Neural cell (in vitro differentiated cells): Measurements from ENCODE around the gene HEXIM1. TPM values are rescaled to one million over a fixed set of nuclear protein-coding genes. Genes with fewer than 3 reads are reported as not detected.

Experiments
- H2AFZ ChIP-seq: fragments of 200-600, 300-800 bp; sonication (generic), shearing (Covaris generic); 2 replicates; pipeline ENCODE4 v1.6.0; 2014; ENCODE audit warnings: low read depth, mild to moderate bottlenecking, antibody characterized with exemption, low read length, moderate library complexity
- H3F3A ChIP-seq: fragments of 200-600 bp; shearing (Covaris generic); 2 replicates; pipeline ENCODE4 v1.6.1; 2016; ENCODE audit warnings: mild to moderate bottlenecking, moderate library complexity, mixed read lengths, antibody characterized with exemption, low read length; ENCODE audit not compliant: insufficient read depth, poor library complexity, severe bottlenecking
- H3K27ac ChIP-seq: fragments of 200-600, 300-800 bp; sonication (generic), shearing (Covaris generic); 2 replicates; pipeline ENCODE4 v1.5.1; 2014; ENCODE audit warnings: mild to moderate bottlenecking, low read length, moderate library complexity
- H3K27me3 ChIP-seq: fragments of 300-800, 200-600 bp; sonication (generic), shearing (Covaris generic); 2 replicates; pipeline ENCODE4 v1.6.0; 2014; ENCODE audit warnings: mild to moderate bottlenecking, low read depth, low read length, moderate library complexity; ENCODE audit not compliant: insufficient read depth
- H3K36me3 ChIP-seq: fragments of 300-800, 200-600 bp; sonication (generic), shearing (Covaris generic); 2 replicates; pipeline ENCODE4 v1.5.1; 2014; ENCODE audit warnings: mild to moderate bottlenecking, antibody characterized with exemption, low read length, moderate library complexity; ENCODE audit not compliant: insufficient read depth
- H3K4me2 ChIP-seq: fragments of 300-800, 200-600 bp; sonication (generic), shearing (Covaris generic); 2 replicates; pipeline ENCODE4 v1.6.0; 2014; ENCODE audit warnings: mild to moderate bottlenecking, low read length
- H3K4me3 ChIP-seq: fragments of 300-800, 200-600 bp; sonication (generic), shearing (Covaris generic); 2 replicates; pipeline ENCODE4 v1.5.1; 2014; ENCODE audit warnings: mild to moderate bottlenecking, low read length, moderate library complexity
- H3K79me2 ChIP-seq: fragments of 200-600 bp; shearing (Covaris generic); replicated peaks from 2 replicates; pipeline ENCODE4 v1.6.0; 2014; ENCODE audit warnings: mild to moderate bottlenecking, low read length, moderate library complexity; ENCODE audit not compliant: insufficient read depth
- H3K9ac ChIP-seq: fragments of 300-800, 200-600 bp; sonication (generic), shearing (Covaris generic); 2 replicates; pipeline ENCODE4 v1.6.1; 2016; ENCODE audit warnings: mild to moderate bottlenecking, low read length, mixed read lengths
- H3K9me2 ChIP-seq: fragments of 200-600 bp; shearing (Covaris generic); 2 replicates; pipeline ENCODE4 v1.6.1; 2016; ENCODE audit warnings: mild to moderate bottlenecking, low read length, mixed read lengths; ENCODE audit not compliant: insufficient read depth
- H3K9me3 ChIP-seq: fragments of 200-600, 300-800 bp; sonication (generic), shearing (Covaris generic); 2 replicates; pipeline ENCODE4 v1.6.1; 2016; ENCODE audit warnings: mild to moderate bottlenecking, mixed run types, low read length, moderate library complexity, mixed read lengths
- H4K20me1 ChIP-seq: fragments of 200-600 bp; shearing (Covaris generic); 2 replicates; pipeline ENCODE4 v1.6.1; 2016; ENCODE audit warnings: mild to moderate bottlenecking, mixed run types; ENCODE audit not compliant: insufficient read depth
- CTCF ChIP-seq: fragments of 450-650 bp; IDR thresholded peaks from 2 replicates; pipeline ENCODE4 v1.5.1; 2014; ENCODE audit warnings: antibody characterized with exemption, mild to moderate bottlenecking, moderate library complexity; ENCODE audit not compliant: poor library complexity, severe bottlenecking
- EP300 ChIP-seq: fragments of 450-650 bp; conservative IDR thresholded peaks from 2 replicates; pipeline ENCODE4 v1.6.1; 2014; ENCODE audit warnings: antibody characterized with exemption, mild to moderate bottlenecking, moderate library complexity; ENCODE audit not compliant: poor library complexity, severe bottlenecking
- EZH2 ChIP-seq: fragments of 200-600, 300-800 bp; shearing (Covaris generic), sonication (generic); IDR thresholded peaks from 2 replicates; pipeline ENCODE4 v1.6.1; 2014; ENCODE audit warnings: antibody characterized with exemption, low read length, borderline replicate concordance, mild to moderate bottlenecking; ENCODE audit not compliant: insufficient read depth, poor library complexity, severe bottlenecking
- MXI1 ChIP-seq: fragments of 450-650 bp; conservative IDR thresholded peaks from 2 replicates; pipeline ENCODE4 v1.6.1; 2014; ENCODE audit warnings: antibody characterized with exemption, mild to moderate bottlenecking; ENCODE audit not compliant: poor library complexity, severe bottlenecking
- POLR2AphosphoS5 ChIP-seq: IDR thresholded peaks from 2 replicates; pipeline ENCODE4 v1.6.1; 2012
- RAD21 ChIP-seq: fragments of 450-650 bp; conservative IDR thresholded peaks from 2 replicates; pipeline ENCODE4 v1.6.1; 2014; ENCODE audit warnings: antibody characterized with exemption, mild to moderate bottlenecking, moderate library complexity
- REST ChIP-seq: IDR thresholded peaks from 2 replicates; pipeline ENCODE4 v1.6.1; 2012; ENCODE audit warnings: borderline replicate concordance
- SMC3 ChIP-seq: fragments of 450-650 bp; conservative IDR thresholded peaks from 2 replicates; pipeline ENCODE4 v1.6.1; 2014; ENCODE audit warnings: antibody characterized with exemption, mild to moderate bottlenecking, moderate library complexity; ENCODE audit not compliant: poor library complexity
- TAF1 ChIP-seq: IDR thresholded peaks from 2 replicates; pipeline ENCODE4 v1.6.1; 2012; ENCODE audit warnings: low read depth
- polyA plus RNA-seq: library from polyadenylated mRNA; depleted of rRNA; stranded (reverse); fragments of >200 nt; gene quantifications from 2 replicates; pipeline ENCODE4 v1.2.3, GENCODE V29; 2014

HEXIM1 gene
- polyA plus RNA-seq, 1 donor from 2014 or later, result 9.0 TPM

- no peaks in the 10 kb centered on the region for H3K79me2 ChIP-seq
- H2AFZ ChIP-seq, result no peak overlapping the region
- TF ChIP-seq MXI1 (no peak), TAF1 (no peak), RAD21 (no peak), EP300 (no peak)
- no peak overlapping the region for H3K9ac ChIP-seq
- no peaks in the 10 kb centered on the region for H4K20me1 ChIP-seq
- H3F3A ChIP-seq, result no peaks in the 10 kb centered on the region
- H3K4me3 ChIP-seq, result no peak overlapping the region
- no peak overlapping the region for H3K27ac ChIP-seq
- H3K27me3 ChIP-seq, result no peaks in the 10 kb centered on the region
- H3K4me2 ChIP-seq, result no peak overlapping the region
- no peaks in the 10 kb centered on the region for H3K36me3 ChIP-seq
- H3K9me3 ChIP-seq, result no peaks in the 10 kb centered on the region
- no peaks in the 10 kb centered on the region for H3K9me2 ChIP-seq
Observed at GRCh38 chr17:45170280-45170930, 22.1 kb downstream of the HEXIM1 start.

- Histone ChIP-seq H3K4me2 (no peak overlapping the region), H4K20me1 (no peaks in the 10 kb centered on the region), H3K79me2 (no peaks in the 10 kb centered on the region), H3K27ac (no peak overlapping the region), H3K4me3 (no peak overlapping the region), H3K9ac (no peak overlapping the region), H2AFZ (no peak overlapping the region), H3F3A (no peaks in the 10 kb centered on the region), H3K9me2 (no peaks in the 10 kb centered on the region), H3K36me3 (no peaks in the 10 kb centered on the region), H3K27me3 (no peaks in the 10 kb centered on the region), H3K9me3 (no peaks in the 10 kb centered on the region)
- no peak for TF ChIP-seq EP300
- TF ChIP-seq REST, result no peak
- no peak for TF ChIP-seq MXI1
- no peak for TF ChIP-seq RAD21
- no peak for TF ChIP-seq POLR2AphosphoS5
- no peak for TF ChIP-seq TAF1
- TF ChIP-seq EZH2, result no peak
- TF ChIP-seq CTCF, result no peak
- TF ChIP-seq SMC3, result no peak
Observed at GRCh38 chr17:45170931-45171337, 22.7 kb downstream of the HEXIM1 start.
